DOHH2 (cell line): Measurements from ENCODE around the gene KIF6.

Source experiments
- H3F3A ChIP-seq: fragments of 200-600 bp; sonication (generic), shearing (Covaris generic); 2 replicates; pipeline ENCODE4 v1.6.0; 2016; ENCODE audit warnings: antibody characterized with exemption, mild to moderate bottlenecking; ENCODE audit not compliant: control insufficient read depth, insufficient read depth
- H3K27ac ChIP-seq: fragments of 200-600 bp; sonication (generic); 2 replicates; pipeline ENCODE4 v1.5.1; 2014; ENCODE audit warnings: low read depth, mild to moderate bottlenecking, low read length, moderate library complexity
- H3K27me3 ChIP-seq: fragments of 200-600 bp; sonication (generic); 2 replicates; pipeline ENCODE4 v1.6.1; 2014; ENCODE audit warnings: mild to moderate bottlenecking, low read length, mixed read lengths; ENCODE audit not compliant: control insufficient read depth
- H3K36me3 ChIP-seq: fragments of 200-600 bp; sonication (generic); 2 replicates; pipeline ENCODE4 v1.6.1; 2014; ENCODE audit warnings: mild to moderate bottlenecking, low read length, moderate library complexity, mixed read lengths; ENCODE audit not compliant: control insufficient read depth
- H3K4me1 ChIP-seq: fragments of 200-600 bp; sonication (generic); 2 replicates; pipeline ENCODE4 v1.6.1; 2014; ENCODE audit warnings: mild to moderate bottlenecking, low read length, mixed read lengths; ENCODE audit not compliant: control insufficient read depth
- H3K4me2 ChIP-seq: fragments of 200-600 bp; sonication (generic); 2 replicates; pipeline ENCODE4 v1.6.0; 2014; ENCODE audit warnings: mild to moderate bottlenecking, low read length, moderate library complexity
- H3K4me3 ChIP-seq: fragments of 200-600 bp; sonication (generic); 2 replicates; pipeline ENCODE4 v1.5.1; 2014; ENCODE audit warnings: mild to moderate bottlenecking, low read length, mixed read lengths
- H3K79me2 ChIP-seq: fragments of 200-600 bp; sonication (generic); 2 replicates; pipeline ENCODE4 v1.6.1; 2014; ENCODE audit warnings: mild to moderate bottlenecking, low read length, mixed read lengths; ENCODE audit not compliant: control insufficient read depth
- H3K9me2 ChIP-seq: fragments of 200-600 bp; sonication (generic); replicated peaks from 2 replicates; pipeline ENCODE4 v1.6.1; 2014; ENCODE audit warnings: mild to moderate bottlenecking, low read length, mixed read lengths; ENCODE audit not compliant: control insufficient read depth
- H3K9me3 ChIP-seq: fragments of 200-600 bp; sonication (generic); 2 replicates; pipeline ENCODE4 v1.6.1; 2014; ENCODE audit warnings: antibody characterized with exemption, low read length, mixed read lengths; ENCODE audit not compliant: control insufficient read depth, insufficient read depth
- H4K20me1 ChIP-seq: fragments of 200-600 bp; sonication (generic); 2 replicates; pipeline ENCODE4 v1.6.0; 2014; ENCODE audit warnings: low read depth, mild to moderate bottlenecking, antibody characterized with exemption, low read length, moderate library complexity; ENCODE audit not compliant: control insufficient read depth, insufficient read depth
- EZH2phosphoT487 ChIP-seq: fragments of 200-600 bp; sonication (generic); IDR thresholded peaks from 2 replicates; pipeline ENCODE4 v1.6.1; 2017; ENCODE audit warnings: borderline replicate concordance, mild to moderate bottlenecking, antibody characterized with exemption, low read length, moderate library complexity, mixed read lengths
- TF ChIP-seq, protein P1 (sequence below): fragments of 200-600 bp; sonication (generic); IDR thresholded peaks from one replicate; pipeline ENCODE4 v1.5.1; 2014; ENCODE audit warnings: antibody characterized with exemption, mild to moderate bottlenecking, low read depth, low read length; ENCODE audit not compliant: poor library complexity, severe bottlenecking

Gene KIF6

DNA sequence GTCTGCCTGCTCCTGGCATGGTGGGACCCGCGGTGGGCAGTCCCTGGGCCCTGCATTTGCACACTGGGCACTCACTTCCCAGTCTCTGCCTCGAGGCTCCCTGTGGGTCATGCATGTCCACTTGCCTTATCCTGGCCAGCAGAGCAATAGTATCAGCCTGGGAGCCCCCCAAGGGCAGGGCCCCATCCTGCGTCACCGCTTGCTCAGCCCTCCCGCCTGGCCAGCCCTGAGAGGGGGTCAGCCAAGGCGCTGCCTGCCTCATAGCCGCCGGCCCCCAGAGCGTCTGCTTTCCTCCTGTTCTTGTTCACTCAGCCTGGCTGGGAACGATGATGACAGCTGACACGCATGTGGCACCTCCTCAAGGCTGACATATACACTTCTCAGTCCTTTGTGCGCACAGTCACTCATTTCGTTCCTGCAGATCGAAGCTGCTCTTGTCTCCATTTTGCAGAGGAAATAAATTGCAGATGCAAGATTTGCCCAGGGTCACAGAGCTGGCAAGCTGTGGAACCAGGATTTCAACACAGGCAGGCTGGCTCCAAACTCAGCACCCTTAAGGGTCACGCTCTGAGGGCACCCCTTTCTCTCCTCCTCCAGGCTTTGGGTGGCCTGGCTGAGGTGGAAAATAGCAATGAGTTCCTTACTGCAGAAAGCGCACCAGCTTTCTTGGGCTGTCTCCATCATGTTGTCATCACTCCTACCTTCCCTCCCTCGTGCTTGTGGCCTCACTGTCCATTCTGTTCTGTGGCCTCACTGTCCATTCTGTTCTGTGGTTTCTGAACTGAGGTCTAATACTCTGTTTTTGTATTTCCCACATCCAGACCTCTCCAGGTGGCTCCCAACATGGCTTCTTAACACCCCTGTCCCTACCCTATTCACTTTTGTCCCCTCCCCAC lies 428.2 kb downstream of the KIF6 start:
- no peaks in the 10 kb centered on the region for H3K9me2 ChIP-seq
- H3K4me3 ChIP-seq: no peak overlapping the region
- no peaks in the 10 kb centered on the region for H3K36me3 ChIP-seq
- no peaks in the 10 kb centered on the region for H4K20me1 ChIP-seq
- H3K4me2 ChIP-seq: no peak overlapping the region
- H3F3A ChIP-seq: no peaks in the 10 kb centered on the region
- H3K27me3 ChIP-seq: no peaks in the 10 kb centered on the region
- no peaks in the 10 kb centered on the region for H3K79me2 ChIP-seq
- no peaks in the 10 kb centered on the region for H3K9me3 ChIP-seq
- H3K27ac ChIP-seq: no peak overlapping the region
- H3K4me1 ChIP-seq: no peaks in the 10 kb centered on the region
- TF ChIP-seq, protein P1, sequence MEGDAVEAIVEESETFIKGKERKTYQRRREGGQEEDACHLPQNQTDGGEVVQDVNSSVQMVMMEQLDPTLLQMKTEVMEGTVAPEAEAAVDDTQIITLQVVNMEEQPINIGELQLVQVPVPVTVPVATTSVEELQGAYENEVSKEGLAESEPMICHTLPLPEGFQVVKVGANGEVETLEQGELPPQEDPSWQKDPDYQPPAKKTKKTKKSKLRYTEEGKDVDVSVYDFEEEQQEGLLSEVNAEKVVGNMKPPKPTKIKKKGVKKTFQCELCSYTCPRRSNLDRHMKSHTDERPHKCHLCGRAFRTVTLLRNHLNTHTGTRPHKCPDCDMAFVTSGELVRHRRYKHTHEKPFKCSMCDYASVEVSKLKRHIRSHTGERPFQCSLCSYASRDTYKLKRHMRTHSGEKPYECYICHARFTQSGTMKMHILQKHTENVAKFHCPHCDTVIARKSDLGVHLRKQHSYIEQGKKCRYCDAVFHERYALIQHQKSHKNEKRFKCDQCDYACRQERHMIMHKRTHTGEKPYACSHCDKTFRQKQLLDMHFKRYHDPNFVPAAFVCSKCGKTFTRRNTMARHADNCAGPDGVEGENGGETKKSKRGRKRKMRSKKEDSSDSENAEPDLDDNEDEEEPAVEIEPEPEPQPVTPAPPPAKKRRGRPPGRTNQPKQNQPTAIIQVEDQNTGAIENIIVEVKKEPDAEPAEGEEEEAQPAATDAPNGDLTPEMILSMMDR: no peak
- no peak for TF ChIP-seq EZH2phosphoT487

DNA sequence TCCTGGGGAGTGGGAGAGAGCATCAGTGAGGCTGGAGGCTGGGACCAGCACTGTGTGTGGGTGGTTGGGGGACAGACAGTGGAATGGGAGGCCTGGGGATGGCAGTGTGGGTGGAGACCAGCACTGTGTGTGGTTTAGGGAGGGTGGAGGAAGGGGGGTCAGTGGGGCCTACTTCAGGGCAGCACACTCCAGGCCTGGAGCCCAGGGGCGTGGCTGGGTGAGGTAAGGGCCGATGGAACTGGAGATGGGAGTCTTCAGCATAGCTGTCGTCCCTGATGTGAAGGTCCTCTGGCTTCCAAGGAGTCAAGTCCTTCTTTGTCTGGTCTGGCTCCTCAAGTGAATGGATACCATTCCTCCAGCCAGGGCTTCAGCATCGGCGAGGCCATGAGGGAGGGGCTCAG lies 429.6 kb downstream of the KIF6 start:
- Histone ChIP-seq H3F3A (no peaks in the 10 kb centered on the region), H3K9me2 (no peaks in the 10 kb centered on the region), H3K4me1 (no peaks in the 10 kb centered on the region), H3K4me2 (no peak overlapping the region), H3K36me3 (no peaks in the 10 kb centered on the region), H4K20me1 (no peaks in the 10 kb centered on the region), H3K4me3 (no peak overlapping the region), H3K27me3 (no peaks in the 10 kb centered on the region), H3K79me2 (no peaks in the 10 kb centered on the region), H3K9me3 (no peaks in the 10 kb centered on the region), H3K27ac (no peak overlapping the region)
- TF ChIP-seq, protein P1: no peak
- TF ChIP-seq EZH2phosphoT487: no peak

DNA sequence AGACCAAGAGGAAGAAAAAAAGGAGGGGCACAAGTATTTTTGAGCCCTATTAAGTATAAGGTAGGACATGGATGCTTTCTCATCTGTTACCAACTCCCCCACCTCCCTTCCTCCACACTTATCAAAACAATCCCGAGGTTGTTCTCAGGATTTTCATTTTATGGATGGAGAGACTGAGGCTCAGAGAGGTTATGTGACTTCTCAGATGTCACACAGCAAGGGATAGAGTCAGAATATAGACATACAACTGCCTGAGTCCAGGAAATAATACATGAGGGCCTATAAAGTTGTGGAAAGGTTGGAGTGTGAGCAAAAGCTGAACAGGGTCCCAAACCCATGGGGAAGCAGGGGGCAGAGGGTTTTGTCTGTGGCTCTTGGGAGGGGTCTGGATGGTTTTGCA lies 430.3 kb downstream of the KIF6 start:
- Histone ChIP-seq H3K9me2 (no peaks in the 10 kb centered on the region), H3F3A (no peaks in the 10 kb centered on the region), H3K9me3 (no peaks in the 10 kb centered on the region), H3K79me2 (no peaks in the 10 kb centered on the region), H3K27me3 (no peaks in the 10 kb centered on the region), H3K36me3 (no peaks in the 10 kb centered on the region), H3K4me3 (no peak overlapping the region), H4K20me1 (no peaks in the 10 kb centered on the region), H3K4me1 (no peaks in the 10 kb centered on the region), H3K4me2 (no peak overlapping the region), H3K27ac (no peak overlapping the region)
- TF ChIP-seq, protein P1: no peak
- no peak for TF ChIP-seq EZH2phosphoT487
